MM.1S (cell line): Measurements from ENCODE around the gene GDPGP1.

ENCODE experiments used
- EZH2phosphoT487 ChIP-seq: fragments of 300-600 bp; sonication (generic); IDR thresholded peaks from 2 replicates; pipeline ENCODE4 v1.6.1; 2018; ENCODE audit warnings: antibody characterized with exemption, low read length
- TF ChIP-seq, protein P1 (sequence below): fragments of 300-600 bp; sonication (generic); IDR thresholded peaks from 2 replicates; pipeline ENCODE4 v1.5.1; 2016; ENCODE audit warnings: antibody characterized with exemption, low read length, mixed read lengths

DNA sequence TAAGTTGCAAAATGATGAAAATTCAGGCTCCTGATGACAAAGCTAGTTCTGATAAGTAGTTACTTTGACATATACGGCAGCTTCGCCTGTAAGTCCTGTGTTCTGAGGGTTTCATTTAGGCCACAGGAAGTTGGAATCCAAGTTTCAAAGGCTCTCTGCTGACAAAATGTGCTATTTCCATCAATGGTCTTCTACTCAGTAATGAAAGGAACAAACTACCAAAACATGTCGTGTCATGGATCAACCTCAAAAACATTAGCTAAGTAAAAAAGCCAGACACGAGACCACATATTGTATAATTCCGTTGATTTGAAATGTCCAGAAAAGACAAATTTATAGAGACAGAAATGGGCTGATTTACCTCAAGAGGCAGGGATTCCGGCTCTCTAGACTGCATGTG, 53.9 kb downstream of the GDPGP1 start:
- TF ChIP-seq, protein P1, sequence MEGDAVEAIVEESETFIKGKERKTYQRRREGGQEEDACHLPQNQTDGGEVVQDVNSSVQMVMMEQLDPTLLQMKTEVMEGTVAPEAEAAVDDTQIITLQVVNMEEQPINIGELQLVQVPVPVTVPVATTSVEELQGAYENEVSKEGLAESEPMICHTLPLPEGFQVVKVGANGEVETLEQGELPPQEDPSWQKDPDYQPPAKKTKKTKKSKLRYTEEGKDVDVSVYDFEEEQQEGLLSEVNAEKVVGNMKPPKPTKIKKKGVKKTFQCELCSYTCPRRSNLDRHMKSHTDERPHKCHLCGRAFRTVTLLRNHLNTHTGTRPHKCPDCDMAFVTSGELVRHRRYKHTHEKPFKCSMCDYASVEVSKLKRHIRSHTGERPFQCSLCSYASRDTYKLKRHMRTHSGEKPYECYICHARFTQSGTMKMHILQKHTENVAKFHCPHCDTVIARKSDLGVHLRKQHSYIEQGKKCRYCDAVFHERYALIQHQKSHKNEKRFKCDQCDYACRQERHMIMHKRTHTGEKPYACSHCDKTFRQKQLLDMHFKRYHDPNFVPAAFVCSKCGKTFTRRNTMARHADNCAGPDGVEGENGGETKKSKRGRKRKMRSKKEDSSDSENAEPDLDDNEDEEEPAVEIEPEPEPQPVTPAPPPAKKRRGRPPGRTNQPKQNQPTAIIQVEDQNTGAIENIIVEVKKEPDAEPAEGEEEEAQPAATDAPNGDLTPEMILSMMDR: no peak
- TF ChIP-seq EZH2phosphoT487: no peak
